ENCODE results near the gene TNFRSF12A. TPM values are rescaled to one million over a fixed set of nuclear protein-coding genes. Genes with fewer than 3 reads are reported as not detected.

TNFRSF12A gene
- total RNA-seq, 4 donors from 2014 or later = 11.7 to 60.0 (median 23.6) TPM

GRCh38 chr16:3045758-3046640 lies 25.8 kb downstream of the TNFRSF12A start, which contains the start of gene MMP25:
TSS of gene MMP25 (plus strand) at chr16:3046561. CDS start at chr16:3046918, 357 bp downstream.
- no peak for DNase-seq (ENCODE audit: low spot score in 2 of 2)
- intact Hi-C loops (cut with DNase I; ENCODE audit: low total_unique reads) = no loop called here
- 0 to 1% methylated on average over 43 to 46 of the region's 86 CpGs for WGBS, 2 donors
- H3K4me3 ChIP-seq (ENCODE audit: low read depth, poor library complexity, severe bottlenecking) = peak within 1 kb of the TSS; percentile 8
- TF ChIP-seq POLR2A (IDR thresholded peaks at IDR 0.05) (no peak), CTCF (IDR thresholded peaks at IDR 0.05) (no peak)

DNA sequence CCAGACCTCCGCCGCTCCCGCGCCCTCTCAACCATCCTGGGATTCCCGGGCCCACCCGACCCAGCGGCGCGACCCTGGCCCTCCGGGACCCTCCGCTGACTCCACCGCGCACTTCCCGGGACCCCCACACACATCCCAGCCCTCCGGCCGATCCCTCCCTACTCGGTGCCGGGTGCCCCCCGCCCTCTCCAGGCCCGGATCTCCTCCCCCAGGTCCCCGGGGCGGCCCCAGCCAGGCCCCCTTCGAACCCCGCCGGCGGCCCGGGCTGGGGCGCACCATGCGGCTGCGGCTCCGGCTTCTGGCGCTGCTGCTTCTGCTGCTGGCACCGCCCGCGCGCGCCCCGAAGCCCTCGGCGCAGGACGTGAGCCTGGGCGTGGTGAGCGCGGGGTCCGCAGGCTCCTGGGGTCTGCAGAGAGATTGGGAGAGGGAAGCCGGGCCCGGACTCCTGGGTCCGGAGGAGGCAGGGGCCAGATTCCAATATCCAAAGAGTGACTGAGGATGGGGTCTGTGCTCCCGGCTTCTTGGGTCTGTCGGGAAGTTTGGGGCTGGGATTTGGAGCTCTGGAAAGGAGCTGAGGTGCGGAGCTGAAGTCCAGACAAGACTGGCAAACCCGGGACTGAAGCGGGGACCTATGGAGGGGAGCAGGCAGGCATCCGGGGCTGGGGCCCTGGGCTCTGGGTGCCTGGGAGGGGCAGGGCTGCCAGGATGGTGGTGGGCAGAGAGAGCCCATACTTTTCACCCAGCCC lies 26.6 kb downstream of the TNFRSF12A start:
- WGBS, 2 donors = 1 to 2% methylated on average over 35 to 42 of the region's 54 CpGs
- intact Hi-C loops (cut with DNase I; ENCODE audit: low total_unique reads) = no loop called here
- no peak for DNase-seq (ENCODE audit: low spot score in 2 of 2)
- TF ChIP-seq POLR2A (IDR thresholded peaks at IDR 0.05) = no peak
- TF ChIP-seq CTCF (IDR thresholded peaks at IDR 0.05) = no peak
- no peak overlapping the region for H3K4me3 ChIP-seq (ENCODE audit: low read depth, poor library complexity, severe bottlenecking)

DNA sequence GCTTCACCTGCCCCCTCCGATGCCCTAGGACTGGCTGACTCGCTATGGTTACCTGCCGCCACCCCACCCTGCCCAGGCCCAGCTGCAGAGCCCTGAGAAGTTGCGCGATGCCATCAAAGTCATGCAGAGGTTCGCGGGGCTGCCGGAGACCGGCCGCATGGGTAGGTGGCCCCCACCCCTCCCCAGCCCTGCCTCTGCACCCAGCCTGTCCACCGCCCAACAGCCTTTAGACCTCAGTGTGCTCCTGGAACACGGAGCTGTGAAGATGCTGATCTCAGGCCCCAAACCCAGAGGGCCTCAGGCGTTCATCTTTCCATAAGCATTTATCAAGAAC lies 27.2 kb downstream of the TNFRSF12A start:
- intact Hi-C loops (cut with DNase I; ENCODE audit: low total_unique reads) = no loop called here
- H3K4me3 ChIP-seq (ENCODE audit: low read depth, poor library complexity, severe bottlenecking) = no peak overlapping the region
- TF ChIP-seq POLR2A (IDR thresholded peaks at IDR 0.05) (no peak), CTCF (IDR thresholded peaks at IDR 0.05) (no peak)
- DNase-seq (ENCODE audit: low spot score in 2 of 2) = no peak
- WGBS, 2 donors = 18 to 21% methylated on average over 12 to 13 of the region's 13 CpGs

DNA sequence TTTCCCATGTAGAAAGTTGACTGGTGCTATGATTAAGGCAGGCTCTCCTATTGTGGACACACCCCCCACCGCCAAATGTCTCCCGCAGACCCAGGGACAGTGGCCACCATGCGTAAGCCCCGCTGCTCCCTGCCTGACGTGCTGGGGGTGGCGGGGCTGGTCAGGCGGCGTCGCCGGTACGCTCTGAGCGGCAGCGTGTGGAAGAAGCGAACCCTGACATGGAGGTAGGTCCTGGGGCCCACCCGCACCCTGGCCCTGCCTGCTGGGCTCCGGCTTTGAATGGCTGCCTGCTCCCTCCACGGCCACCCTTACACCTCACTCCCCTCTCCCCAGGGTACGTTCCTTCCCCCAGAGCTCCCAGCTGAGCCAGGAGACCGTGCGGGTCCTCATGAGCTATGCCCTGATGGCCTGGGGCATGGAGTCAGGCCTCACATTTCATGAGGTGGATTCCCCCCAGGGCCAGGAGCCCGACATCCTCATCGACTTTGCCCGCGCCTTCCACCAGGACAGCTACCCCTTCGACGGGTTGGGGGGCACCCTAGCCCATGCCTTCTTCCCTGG lies 29.8 kb downstream of the TNFRSF12A start:
- H3K4me3 ChIP-seq (ENCODE audit: low read depth, poor library complexity, severe bottlenecking) = no peak overlapping the region
- TF ChIP-seq POLR2A (IDR thresholded peaks at IDR 0.05) (no peak), CTCF (IDR thresholded peaks at IDR 0.05) (no peak)
- 74 to 79% methylated on average over 18 to 26 of the region's 26 CpGs for WGBS, 2 donors
- intact Hi-C loops (cut with DNase I; ENCODE audit: low total_unique reads) = no loop called here
- no peak for DNase-seq (ENCODE audit: low spot score in 2 of 2)

- intact Hi-C loops (cut with DNase I; ENCODE audit: low total_unique reads) = no loop called here
These were observed 30.3 kb downstream of the TNFRSF12A start for GRCh38 chr16:3050487-3050886.

More at GRCh38 chr16:3050487-3050886, 30.3 kb downstream of the TNFRSF12A start:
- WGBS, 2 donors = 84 to 86% methylated on average over 5 of the region's 5 CpGs
- TF ChIP-seq CTCF (IDR thresholded peaks at IDR 0.05) (no peak), POLR2A (IDR thresholded peaks at IDR 0.05) (no peak)
- no peak for DNase-seq (ENCODE audit: low spot score in 2 of 2)
- H3K4me3 ChIP-seq (ENCODE audit: low read depth, poor library complexity, severe bottlenecking) = no peak overlapping the region
